Stimulated activated CD4-positive, alpha-beta T cell treated with anti-CD3 and anti-CD28 coated beads, Interleukin-15, amount 100 ng/mL, for 24 hours (primary cell): ENCODE data around the gene HAPLN2.
"Not testable (repeated sequence)": the region's sequence is repeated elsewhere in the genome, so short reads cannot be mapped to it uniquely, and the experiment has no call there.

Experiments
- DNase-seq: peaks from one replicate; pipeline ENCODE4 v3.0.0-alpha.2; 2020

Gene HAPLN2

DNA sequence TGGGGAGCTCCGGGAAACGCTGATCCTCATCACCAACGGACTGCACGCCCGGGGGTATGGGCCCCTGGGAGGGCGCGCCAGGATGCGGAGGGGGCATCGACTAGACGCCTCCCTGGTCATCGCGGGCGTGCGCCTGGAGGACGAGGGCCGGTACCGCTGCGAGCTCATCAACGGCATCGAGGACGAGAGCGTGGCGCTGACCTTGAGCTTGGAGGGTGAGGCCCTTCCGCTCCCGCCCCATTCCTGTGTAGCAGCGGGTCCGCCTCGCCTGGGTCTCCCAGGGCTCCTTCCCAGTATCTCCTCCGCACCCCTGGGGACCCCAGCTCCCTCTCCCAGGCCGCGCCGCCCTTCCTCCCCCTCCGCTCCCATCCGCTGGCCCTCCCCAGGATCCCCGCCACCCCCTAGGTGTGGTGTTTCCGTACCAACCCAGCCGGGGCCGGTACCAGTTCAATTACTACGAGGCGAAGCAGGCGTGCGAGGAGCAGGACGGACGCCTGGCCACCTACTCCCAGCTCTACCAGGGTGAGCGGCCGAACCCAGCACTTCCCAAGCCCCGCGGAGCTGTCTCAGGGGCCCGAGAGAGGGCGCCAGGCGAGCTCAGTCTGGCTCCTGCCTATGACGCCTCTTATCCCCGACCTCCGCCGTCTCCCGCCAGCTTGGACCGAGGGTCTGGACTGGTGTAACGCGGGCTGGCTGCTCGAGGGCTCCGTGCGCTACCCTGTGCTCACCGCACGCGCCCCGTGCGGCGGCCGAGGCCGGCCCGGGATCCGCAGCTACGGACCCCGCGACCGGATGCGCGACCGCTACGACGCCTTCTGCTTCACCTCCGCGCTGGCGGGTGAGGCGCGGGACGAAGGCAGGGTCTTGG, 5.0 kb downstream of the HAPLN2 start:
- DNase-seq, result peak; percentile 70

DNA sequence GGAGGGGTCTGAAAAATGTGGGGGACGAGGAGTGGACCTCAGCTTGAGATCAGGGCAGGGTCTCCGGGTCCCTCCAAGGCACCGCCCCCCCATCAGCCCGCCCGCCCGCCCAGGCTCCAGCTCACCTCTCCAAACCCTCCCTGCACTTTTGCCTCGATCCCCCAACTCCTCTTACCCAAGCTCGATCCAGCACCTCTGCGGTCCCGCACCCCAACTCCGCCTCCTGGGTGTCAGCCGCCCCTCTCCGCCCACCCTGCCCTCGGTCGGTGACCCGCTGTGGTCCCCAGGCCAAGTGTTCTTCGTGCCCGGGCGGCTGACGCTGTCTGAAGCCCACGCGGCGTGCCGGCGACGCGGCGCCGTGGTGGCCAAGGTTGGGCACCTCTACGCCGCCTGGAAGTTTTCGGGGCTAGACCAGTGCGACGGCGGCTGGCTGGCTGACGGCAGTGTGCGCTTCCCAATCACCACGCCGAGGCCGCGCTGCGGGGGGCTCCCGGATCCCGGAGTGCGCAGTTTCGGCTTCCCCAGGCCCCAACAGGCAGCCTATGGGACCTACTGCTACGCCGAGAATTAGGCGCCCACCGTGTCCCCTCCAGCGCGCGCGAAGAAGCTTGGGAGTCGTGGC, 5.7 kb downstream of the HAPLN2 start:
- peak; percentile 22 for DNase-seq

DNA sequence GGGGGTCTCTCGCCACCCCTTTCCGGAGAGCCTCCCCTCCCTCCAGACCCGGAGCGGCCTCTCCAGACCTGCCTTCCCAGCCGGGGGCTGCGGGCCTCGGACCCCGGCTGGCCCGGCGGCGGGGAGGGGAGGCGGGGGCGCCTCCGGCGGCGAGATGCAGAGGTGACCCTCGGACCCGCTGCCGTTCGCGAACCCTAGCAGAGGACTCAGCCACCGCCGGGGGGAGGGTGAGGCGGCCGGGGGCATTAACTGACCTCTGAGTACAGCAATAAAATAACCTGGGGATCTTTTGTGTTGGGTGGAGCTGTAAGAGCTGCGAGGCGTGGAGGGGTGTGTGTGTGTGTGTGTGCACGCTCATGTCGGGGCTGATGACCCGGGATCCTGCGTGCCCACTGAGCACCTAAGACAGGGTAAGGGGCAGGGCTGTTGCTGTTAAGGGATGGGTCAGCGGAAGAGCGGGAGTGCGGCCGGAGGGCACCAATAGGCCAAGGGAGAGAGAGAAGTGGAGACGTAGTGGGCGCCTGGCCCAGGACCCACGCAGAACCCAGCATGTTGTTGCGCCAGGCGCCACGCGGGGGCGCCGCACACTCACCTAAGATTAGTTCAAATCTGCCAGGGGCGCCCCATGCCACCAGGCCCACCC, 6.3 kb downstream of the HAPLN2 start:
- peak; percentile 78 for DNase-seq

DNA sequence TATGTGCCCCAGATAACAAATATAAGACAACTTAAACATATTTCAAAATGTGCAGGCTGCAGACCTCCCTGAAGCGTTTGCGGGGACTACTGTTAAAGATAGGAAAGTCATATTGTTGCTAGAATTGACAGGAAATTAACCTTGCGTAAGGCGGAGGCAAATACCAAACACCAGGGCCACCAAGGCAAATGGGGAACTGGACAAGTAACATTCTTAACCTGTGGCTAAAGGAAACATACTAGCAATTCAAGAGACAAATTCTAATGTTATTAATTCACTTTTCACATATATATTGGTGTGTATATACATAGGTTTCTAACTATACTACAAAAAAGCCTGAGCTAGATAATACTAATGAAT, 6.8 kb downstream of the HAPLN2 start:
- DNase-seq, result no peak

DNA sequence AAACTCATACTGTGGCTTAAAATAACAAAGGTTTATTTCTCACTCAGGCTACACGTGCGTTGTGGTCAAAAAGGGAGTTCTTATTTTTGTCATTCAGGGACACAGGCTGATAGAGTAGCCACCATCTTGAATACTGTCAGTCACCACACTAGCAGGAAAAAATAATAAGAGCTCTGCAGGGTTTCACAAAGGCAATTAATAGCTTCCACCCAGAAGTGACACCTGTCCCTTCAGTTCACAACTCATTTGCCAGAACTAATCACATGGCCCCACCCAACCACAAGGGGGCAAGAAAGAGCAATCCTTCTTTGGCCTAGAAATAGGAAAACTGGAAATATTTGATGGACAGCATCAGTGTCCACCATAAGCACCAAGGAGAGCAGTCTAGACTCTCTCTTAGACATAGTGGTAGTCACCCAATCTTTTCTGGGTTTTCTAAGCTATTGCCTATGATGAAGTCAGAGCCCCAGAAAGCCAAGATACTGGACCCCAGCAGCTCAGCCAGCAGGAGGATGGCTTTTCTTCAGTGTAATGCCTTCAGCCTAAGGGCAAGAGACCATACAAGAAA, 8.2 kb downstream of the HAPLN2 start:
- peak; percentile 54 for DNase-seq

DNA sequence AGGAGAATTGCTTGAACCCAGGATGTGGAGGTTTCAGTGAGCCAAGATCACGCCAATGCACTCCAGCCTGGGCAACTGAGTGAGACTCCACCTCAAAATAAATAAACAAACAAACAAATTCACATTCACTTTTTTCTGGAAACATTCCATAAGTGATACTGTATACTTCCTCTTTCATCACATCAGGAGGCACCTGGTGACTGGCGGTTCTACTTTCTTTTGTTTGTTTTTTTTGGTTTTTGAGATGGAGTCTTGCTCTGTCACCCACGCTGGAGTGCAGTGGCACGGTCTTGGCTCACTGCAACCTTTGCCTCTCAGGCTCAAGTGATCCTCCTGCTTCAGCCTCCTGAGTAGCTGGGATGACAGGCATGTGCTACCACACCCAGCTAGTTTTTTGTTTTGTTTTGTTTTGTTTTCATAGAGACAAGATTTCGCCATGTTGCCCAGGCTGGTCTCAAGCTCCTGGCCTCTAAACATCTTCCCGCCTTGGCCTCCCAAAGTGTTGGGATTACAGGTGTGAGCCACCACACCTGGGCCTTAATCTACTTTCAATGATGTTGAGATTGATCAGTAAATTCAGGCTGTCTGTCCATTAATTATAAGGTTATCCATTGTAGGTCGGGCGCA, 10.7 kb downstream of the HAPLN2 start:
- DNase-seq, result no peak

DNA sequence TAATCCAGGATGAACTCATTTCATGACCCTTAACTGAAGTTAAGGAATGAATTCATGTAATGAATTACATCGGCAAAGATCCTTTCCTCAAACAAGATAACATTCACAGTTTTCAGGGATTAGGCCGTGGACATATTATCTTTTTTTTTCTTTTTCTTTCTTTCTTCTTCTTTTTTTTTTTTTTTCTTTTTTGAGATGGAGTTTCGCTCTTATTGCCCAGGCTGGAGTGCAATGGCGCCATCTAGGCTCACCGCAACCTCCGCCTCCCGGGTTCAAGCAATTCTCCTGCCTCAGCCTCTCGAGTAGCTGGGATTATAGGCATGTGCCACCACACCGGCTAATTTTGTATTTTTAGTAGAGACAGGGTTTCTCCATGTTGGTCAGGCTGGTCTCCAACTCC, 11.9 kb downstream of the HAPLN2 start:
- not testable (repeated sequence) for DNase-seq

DNA sequence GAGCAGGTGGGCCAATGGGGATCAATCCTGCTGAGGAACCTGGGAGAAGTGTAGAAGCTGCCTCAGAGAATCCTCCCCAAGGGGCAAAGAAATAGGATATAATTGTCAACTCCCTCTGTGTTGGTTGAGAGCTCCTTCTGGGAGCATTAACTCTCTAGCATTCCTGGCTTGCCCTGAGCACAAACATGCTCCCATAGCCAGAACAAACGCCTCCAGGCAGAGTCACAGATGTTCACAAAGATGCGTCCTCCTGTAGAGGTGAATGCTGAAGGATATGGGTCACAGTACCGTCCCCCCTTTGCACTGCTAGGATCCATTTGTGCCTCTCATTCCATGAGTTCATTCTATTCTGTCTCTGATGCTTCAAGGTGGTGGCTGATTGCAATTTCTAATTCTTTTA, 13.1 kb downstream of the HAPLN2 start:
- no peak for DNase-seq

DNA sequence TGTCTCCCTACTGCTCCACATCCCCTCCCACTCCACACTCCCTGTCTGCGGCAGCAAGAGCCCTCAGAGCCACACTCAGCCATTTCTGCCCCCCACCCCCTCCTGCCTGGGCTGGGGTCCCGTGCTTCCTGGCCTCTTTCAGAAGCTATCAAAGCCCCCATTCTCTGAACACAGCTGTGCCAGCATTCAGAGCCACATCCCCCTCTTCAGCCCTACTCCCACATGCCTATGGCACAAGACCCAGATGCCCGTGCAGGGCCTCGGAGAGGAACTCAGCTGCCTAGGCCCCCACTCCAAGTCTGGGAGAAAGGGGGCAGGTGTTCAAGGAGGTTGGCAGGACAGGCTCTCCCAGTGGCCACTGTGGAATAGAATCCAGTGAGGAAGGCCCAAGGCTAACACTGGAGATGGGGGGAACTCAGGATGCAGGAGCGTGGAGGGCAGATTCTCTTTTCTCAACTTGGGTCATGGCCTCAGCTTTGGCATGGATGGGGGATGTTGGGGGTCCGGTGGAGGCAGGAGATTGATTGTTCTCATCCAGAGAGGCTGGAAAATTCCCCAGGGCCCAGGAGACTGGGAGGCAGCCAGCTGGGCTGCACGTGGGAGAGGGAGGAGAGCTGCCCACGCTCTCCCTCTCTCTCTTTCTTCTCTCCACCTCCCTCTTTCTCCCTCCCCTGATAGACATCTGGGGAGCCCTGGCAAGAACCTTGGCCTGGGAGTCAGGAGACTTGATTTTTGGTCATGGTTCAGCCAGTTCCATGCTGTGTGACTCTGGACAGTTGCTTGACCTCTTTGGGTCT, 19.2 kb downstream of the HAPLN2 start:
- no peak for DNase-seq

DNA sequence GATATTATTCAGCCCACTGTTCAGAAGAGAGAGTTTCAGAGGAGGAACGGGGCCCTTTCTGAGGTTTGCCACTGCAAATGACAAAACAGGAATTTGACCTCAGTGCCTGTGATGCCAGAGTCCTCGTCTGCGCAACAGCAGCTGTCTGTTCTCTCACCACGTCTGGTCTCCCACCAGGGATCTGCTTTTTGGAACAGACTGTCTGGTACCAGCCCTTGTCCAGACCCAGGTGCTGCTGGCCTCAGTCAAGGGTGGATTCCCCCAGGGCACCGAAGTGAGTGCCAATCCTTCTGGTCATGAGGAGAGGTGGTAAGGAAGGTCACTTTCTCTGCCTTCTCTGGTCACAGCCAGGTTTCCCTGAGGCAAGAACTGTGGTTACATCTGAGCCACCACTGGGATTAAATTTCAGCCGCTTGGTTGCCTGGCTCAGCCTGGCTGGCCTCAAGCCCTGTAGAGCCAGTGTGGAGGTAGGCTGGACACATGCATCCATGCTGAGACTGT, 20.4 kb downstream of the HAPLN2 start:
- no peak for DNase-seq

DNA sequence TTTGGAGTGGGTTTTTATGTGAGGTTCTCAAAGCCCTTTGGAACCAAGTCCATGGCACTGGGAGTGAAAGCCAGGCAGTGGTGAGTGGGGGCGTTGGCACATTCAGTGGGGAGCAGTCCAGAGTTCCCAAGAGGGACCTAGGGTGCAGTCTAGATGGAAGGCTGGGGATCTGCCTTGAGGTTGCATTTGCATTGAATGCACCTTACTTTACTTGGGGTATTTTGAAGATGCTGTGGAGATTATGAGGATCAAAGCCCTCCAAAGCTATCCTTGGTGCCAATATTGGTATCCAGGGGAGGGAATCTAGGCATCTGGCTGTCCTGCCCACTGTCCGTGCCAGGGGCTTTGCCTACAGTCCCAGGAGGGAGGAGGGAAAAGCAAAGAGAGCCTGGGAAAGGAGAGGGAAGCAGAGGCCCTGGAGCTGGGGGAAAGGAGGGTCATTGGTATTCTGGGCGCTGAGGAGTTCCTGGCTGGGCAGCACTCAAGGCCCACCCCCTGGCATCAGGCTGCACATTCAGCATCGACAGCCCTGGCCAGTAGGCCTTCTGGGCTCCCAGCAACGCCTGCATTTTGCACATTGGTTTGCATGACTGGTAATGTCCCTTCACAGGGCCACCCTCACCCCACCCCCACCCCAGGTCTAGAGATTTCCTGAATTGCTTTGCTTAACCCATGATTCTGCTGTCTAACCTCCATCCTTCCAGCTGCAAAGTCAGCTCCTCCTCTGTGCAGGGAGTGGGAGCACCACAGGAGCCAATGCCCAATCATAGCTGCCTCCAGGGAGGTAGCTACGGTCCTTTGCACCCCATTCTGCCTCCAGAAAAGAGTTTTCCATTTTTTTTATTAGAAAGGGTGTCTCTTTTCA, 21.9 kb downstream of the HAPLN2 start:
- no peak for DNase-seq

DNA sequence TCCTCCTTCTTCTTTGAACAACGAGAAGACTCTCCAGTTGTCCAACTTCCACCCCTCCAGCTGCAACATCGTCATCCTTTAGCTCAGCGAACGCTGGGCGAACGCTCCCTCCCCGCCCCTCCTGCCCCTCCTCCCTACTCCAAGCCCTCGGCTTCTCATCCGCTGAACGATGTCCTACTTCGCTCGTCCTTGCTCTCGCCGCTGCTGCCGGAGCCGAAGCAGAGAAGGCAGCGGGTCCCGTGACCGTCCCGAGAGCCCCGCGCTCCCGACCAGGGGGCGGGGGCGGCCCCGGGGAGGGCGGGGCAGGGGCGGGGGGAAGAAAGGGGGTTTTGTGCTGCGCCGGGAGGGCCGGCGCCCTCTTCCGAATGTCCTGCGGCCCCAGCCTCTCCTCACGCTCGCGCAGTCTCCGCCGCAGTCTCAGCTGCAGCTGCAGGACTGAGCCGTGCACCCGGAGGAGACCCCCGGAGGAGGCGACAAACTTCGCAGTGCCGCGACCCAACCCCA, 22.6 kb downstream of the HAPLN2 start, which contains the start of gene BCAN:
Gene BCAN (plus strand): TSS at position 357 of the 504 bp plus-strand sequence. CDS start 3,938 bp downstream, outside the sequence.
- peak; percentile 37 for DNase-seq

DNA sequence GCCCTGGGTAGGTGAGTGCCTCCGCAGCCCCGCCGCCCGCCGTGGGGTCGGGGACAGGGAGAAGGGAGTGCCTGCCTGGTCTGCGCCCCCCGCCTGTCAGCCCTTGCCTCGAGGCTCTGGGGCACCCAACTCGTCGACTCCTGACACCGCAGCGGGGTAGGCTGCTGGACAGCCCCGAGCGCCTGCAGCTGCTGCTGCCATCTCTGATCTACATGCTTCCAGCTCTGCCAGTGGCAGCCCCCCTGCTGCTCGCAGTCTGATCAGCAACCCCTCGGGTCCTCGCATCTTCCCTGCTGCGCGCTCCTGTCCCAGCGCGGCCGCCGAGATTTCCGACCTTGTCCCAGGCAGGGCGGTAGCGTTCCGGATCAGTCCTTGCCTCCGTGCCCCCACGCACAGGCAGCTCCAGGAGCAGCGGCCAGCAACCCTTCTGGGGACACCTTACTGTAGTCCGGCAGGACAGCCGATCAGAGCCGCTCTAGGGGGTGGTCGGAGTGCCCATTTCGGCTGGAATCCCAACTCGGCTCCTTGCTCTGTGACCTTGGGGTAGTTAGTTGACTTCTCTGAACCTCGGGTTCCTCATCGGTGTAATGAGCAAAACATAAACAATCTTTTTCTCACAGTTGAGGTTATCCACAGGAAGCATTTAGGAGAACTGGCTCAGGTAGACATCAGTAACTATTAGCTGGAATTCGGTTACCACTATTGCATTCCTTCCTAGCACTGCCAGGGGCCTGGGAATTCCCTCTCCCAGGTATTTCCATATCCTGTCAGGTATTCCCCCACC, 23.2 kb downstream of the HAPLN2 start:
- DNase-seq, result no peak

DNA sequence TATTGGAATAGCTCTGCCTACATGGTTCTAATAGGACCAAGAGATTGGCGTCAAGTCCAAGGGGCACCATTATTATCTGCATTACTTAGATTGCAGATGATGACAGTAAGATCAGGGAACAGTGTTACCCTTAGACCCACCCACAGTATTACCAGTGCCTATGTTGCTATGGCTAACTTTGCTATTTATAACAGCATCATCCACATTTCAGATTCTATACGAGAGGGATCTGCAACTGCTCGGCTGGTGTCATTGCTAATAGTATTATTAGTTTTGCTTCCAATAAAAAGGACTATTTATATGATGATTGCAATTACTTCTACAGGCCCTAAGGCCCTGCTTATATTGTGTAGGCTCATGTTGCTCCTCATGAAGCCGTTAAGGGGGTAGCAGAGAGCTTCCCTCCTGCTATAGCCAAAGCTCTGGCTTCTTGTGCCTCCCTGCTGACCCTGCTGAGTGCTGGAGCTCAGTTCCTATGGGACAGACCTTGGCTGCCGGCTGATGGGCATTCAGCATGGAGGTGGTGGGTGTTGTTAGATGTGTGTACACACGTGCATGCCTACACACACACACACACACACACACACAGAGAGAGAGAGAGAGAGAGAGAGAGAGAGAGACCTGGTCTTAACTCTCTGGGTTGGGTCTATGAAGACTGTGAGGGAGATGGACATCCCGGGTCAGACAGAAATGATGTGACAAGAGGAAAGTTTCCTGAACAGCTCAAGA, 24.0 kb downstream of the HAPLN2 start:
- DNase-seq, result no peak

DNA sequence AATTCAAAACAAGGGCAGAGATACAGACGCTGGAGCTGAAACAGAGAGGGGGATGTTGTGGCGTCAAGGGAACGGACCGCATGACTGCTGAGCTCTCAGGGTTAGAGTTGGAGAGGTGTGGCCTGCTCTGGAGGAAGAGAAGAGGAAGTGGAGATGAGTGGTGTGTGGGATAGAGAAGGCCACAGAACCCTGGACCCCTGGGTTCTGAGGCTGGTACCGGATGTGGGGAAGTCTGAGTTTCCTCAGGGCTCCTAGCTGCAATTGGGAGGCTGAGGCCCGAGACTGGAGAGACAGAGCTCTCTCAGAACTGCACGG, 24.5 kb downstream of the HAPLN2 start:
- peak; percentile 37 for DNase-seq

DNA sequence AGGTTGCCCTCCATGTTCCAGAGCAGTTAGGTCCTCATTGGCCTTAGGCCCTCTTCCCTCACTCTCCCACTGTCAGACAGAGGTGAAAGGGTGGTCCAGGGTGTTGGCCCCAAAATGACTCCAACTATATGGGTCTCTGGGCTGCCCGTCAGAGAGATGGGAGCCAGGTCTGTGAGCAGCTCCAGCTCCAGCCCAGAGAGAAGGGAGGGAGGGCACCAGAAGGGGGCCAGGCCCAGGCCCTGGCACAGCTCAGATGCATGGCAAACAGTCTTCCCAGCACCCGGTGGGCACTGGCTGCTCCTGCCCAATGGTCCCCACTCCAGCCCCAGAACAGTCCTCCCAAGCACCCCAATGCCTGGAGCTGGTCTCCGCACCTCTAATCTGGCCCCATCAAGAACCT, 24.9 kb downstream of the HAPLN2 start:
- no peak for DNase-seq

DNA sequence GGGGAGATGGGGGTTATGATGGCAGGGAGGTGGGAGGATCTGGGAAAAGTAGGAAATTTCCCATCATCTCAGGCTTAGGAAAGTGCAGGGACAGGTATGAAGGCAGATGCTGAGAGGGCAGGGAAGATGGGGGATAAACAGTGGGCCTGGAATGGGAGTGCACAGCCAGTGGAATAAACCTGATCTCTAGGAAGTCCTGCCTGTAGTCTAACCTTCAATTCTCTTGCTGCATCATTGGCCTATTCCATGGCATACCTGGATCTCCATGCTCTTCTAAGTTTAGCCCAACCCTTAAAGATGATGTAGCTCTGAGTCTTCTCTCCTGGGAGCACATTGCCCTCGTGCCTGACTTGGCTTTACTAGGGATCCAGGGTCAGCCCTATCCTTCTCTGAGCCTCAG, 25.4 kb downstream of the HAPLN2 start:
- DNase-seq, result no peak

DNA sequence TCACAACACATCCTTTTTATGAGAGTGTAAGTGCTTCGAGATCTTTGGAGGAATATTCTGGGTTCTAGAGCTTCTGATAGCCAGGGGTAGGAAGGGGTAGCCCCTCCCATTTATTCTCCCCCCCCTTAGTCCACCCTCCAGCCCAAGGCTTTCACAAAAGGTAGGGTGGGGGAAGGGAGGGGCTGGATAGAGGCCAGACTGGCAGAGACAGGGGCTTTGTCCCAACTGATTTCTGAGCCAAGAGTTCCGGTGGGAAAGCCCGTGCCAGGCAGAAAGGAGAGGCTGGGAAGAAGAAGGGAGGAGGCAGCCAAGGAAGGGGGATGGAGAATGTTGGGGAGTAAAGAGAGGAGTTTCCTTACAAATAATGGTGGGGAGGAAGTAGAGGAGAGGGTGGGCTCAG, 25.8 kb downstream of the HAPLN2 start:
- DNase-seq, result no peak

DNA sequence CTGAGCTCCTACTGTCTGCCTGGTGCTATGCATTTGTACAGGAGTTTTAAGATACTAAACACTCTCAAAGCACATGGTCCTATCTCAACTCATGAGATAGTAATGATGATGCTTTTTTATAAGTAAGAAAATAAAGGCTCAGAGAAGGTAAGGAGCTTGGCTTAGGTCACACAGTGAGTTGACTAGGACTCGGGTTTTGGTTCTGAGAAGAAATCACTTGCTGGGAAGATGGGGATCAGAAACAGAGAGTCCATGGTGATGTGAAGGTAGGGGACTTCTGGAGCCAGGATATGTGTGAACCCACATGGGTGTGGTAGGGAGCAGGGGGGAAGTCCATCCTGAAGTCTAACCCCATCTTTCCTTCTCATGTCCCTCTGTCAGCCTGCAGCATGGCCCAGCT, 26.5 kb downstream of the HAPLN2 start:
- no peak for DNase-seq
